HG02759 (cell line): Measurements from ENCODE around the gene SLC26A11.

Experiments
- ATAC-seq: cut with Tn5 transposase; IDR thresholded peaks from one replicate; pipeline ENCODE4 v1.9.1; 2021; ENCODE audit warnings: mild to moderate bottlenecking, moderate library complexity; ENCODE audit not compliant: unreplicated experiment

Gene SLC26A11

DNA sequence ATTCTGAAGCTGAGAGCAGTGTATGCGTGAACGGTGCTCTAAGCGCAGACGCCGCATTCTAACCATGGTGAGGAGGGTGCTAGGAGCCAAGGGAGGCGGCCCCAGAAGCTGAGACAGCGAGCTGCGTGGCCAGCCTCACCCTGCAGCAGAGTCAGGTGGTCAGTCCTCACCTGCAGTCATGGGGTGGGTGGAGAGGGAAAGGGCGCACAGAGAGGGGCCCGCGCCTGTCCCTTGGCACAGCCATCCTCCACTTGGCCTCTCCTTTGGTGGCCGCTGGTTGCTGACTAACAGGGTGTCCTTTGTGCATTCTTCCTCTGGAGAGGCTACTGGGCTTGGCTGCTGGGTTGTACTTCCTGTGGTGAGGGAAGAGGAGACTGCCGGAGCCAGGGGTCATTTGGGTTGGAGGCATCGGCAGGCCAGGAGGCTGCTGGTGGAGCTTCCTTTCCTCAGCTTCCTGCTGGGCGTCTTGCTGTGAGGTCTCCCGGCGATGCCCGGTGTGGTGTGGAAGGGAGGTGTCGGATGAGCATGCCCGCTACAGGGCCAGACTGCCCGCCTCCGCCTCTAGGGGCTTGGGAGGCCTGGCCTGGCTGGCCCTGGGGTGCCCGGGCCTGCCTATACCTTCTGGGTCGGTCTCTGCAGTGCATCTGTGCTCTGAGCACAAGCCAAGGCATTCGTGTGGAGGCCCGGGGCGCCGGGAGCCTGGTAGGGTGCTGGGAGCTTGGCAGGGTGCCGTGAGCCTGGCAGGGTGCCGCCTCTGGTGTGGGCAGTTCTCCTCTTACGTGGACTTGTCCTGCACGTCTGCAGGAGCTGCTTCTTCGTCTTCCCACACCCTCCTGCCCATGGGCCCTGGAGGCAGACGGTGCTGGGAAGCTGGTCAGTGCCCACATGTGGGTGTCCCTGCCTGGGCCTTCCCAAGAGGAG, 57.8 kb downstream of the SLC26A11 start:
- ATAC-seq, result no peak

DNA sequence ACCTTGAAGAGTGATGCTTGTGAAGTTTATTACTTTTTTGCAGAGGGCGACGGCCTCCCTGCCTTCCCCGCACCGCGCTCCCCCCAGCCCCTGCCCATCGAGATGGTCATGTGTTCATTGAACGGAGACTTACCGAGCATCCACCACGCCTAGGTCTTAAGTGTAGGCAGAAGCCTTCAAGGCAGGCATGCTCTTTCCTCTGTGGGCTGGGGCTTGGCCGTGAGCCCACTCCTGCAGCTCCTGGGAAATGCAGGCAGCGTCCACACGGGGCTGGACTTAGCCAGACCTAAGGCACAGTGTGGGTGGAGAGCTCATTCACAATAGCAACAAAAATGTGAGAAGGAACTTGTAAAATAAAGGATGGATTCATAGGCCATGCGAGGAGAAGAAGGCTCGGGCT, 59.7 kb downstream of the SLC26A11 start:
- ATAC-seq, result no peak

- no peak for ATAC-seq
Observed at GRCh38 chr17:80281516-80281915, 61.3 kb downstream of the SLC26A11 start.

DNA sequence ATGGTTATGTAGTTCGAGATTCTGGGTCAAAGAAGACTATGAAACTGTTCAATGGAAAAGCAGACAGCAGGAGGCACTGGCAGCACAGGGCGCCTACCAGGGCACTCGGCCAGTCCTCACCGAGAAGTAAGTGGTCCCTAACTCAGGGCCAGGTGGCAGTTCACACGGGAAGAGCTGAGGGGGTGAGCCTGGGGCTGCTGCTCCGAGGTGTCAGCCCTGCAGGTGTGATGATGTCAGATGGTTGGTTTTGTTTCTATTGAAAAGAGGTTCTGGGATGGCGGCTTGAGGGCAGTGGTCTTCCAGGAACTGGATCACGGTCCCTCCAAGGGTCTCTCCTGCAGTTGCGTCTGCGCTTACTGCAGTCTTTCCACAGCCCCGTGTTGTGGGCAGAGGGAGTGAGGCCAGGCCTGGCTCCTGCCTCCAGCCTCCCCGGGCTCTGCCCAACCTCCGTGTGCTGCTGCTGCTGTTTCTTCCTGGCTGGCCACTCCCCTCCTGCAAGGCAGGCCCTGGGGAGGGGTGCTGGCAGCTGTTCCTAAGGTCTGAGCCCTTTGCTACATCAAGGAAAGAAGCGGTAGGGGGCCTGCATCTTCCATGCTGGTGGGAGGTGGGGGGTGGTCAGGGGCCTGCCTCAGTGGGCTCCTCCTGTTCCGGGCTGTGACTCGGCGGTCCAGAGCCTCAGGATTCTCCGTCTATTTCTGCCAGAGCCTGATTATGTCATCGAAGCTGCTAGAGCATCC, 63.1 kb downstream of the SLC26A11 start:
- ATAC-seq, result no peak

GRCh38 chr17:80284631-80285030, 64.4 kb downstream of the SLC26A11 start:
- ATAC-seq, result no peak

DNA sequence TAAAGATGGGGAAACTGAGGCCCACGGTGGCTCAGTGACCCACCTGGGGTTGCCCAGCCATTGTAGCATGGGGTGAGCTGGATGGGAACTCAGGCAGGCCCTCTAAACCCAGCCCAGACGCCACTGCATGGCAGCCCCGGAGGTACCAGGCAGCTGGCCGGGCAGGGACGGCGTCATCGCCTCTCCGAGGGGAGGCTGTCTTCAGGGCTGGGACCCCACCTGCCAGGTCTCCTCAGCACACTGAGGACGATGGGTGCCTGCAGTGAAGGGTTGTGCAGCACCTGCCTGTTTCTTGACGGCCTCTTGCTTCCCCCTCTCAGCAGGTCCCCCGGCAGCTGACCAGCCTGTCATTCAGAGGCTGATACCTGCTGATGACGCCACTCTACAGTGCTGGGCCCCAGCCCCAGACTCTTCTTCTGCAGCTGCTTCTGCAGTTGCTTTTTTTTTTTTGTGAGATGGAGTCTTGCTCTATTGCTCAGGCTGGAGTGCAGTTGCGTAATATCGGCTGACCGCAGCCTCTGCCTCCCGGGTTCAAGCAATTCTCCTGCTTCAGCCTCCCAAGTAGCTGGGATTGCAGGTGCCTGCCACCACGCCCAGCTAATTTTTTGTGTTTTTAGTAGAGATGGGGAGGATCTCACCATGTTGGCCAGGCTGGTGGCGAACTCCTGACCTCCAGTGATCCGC, 65.2 kb downstream of the SLC26A11 start:
- no peak for ATAC-seq

DNA sequence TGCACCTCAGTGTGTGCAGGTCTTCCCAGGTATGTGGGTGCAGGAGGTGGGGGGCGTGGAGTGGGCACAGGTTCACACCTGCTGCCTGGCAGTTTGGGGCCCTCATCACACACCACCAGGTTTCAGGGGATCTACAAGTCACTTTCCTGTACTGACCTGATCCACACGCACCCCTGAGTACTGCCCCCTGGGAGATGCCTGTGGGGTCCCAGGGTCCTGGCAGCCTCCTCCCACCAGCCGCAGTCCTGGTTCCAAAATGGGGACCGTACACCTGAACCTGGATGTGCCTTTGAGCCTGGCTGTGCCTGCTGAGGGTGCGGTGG, 66.4 kb downstream of the SLC26A11 start:
- no peak for ATAC-seq

DNA sequence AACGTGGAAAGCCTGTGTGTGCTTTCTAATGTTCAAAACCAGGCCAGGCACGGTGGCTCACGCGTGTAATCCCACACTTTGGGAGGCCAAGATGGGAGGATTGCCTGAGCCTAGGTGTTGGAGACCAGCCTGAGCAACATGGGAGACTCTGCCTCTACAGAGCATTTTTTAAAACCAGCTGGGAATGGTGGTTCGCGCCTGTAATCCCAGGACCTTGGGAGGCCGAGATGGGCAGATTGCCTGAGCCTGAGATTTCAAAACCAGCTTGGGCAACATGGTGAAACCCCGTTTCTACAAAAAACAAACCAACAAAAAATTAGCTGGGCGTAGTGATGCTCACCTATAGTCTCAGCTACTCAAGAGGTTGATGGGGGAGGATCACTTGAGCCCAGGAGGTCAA, 66.8 kb downstream of the SLC26A11 start:
- no peak for ATAC-seq

DNA sequence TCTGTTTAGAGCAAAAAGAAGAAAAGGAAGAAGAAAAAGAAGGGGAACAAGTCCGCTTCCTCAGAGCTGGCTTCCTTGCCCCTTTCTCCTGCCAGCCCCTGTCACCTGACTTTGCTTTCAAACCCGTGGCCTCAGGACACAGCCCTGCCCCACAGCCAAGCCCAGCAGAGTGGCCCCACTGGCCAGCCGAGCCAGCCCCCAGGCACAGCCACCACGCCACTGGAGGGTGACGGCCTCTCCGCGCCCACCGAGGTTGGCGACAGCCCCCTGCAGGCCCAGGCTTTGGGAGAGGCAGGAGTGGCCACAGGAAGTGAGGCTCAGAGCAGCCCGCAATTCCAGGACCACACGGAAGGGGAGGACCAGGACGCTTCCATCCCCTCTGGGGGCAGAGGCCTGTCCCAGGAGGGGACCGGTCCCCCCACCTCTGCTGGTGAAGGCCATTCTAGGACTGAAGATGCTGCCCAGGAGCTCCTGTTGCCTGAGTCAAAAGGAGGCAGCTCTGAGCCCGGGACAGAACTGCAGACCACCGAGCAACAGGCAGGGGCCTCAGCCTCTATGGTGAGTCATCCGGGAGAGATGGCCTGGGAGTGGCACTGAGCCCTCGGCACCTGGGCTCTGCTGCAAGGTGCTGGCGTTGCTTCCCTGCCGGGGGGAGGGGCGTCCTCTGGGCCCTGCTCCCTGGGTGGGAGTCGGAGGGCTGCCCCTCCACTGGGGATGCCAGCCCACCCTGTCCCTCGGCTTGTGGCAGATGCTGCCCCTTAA, 67.8 kb downstream of the SLC26A11 start:
- no peak for ATAC-seq

GRCh38 chr17:80289616-80290015, 69.4 kb downstream of the SLC26A11 start:
- no peak for ATAC-seq

- no peak for ATAC-seq
Observed at GRCh38 chr17:80290156-80290555, 69.9 kb downstream of the SLC26A11 start.

GRCh38 chr17:80291260-80291659, 71.0 kb downstream of the SLC26A11 start:
- no peak for ATAC-seq

DNA sequence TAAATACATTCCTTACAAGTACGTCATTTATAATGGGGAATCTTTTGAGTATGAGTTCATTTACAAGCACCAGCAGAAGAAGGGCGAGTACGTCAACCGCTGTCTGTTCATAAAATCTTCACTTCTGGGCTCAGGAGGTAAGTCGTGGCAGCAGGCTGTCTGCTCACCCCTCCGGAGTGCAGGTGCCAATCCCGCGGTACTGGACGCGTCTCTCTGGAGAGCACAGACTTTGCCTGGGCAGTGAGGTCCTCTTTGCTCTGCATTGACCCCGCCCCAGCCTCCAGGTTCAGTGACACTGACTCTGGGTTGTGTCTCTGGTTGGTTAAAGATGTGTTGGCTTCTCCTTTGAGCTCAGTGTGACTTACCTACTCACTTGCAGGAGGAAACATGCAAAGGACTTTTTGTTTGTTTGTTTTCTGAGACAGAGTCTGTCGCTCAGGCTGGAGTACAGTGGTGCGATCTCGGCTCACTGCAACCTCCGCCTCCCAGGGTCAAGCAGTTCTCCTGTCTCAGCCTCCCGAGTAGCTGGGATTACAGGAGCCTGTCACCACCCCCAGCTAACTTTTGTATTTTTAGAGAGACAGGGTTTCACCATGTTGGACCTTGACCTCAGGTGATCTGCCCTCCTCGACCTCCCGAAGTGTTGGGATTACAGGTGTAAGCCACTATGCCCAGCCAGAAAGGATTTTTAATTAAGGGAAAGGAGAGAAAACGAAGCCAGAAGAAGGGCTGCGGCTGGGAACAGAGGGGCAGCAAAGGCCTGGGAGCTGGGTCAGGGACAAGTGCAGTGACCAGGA, 71.7 kb downstream of the SLC26A11 start:
- ATAC-seq, result no peak

DNA sequence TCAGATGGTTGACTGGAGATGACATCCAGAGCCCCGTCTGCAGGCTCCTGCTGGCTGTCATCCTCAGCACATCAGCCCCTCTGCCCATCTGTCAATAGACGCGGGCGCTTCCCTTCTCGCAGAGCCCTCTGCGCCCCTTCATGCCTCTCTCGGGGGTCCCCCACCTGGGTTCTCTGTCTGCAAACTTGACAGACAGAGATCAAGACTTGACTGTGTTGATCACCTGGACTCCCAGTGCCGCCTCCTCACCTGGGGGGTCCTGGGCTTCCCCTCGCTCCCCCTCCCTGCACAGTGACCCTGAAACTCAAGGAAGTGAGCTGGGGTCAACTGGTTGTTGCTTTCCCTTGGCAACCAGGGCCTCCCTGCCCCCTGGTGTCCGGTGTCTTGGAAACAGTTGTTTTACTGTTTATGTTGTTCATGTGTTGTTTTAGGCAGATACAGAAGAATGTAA, 72.3 kb downstream of the SLC26A11 start:
- ATAC-seq, result no peak

GRCh38 chr17:80294210-80294609, 74.0 kb downstream of the SLC26A11 start:
- no peak for ATAC-seq

- no peak for ATAC-seq
Observed at GRCh38 chr17:80294653-80295052, 74.4 kb downstream of the SLC26A11 start.

DNA sequence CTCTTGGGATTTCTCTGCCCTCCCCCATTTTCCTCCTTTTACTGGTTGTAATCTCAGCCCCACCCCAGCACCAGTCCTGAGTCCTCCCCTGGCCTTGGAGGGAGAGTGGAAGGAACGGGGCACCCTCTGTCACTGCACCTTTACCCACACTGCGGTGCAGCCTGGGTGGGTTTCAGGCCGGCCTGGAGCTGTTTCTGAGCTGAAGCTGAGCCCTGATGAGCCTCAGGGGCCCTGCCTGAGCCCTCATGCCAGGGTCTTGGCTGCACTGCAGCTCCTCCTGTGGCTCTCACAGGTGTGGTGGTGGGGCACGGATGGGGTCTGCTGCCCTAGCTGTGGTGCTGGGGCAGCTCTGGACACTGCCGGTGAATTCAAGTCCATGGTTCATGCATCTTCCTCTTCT, 74.9 kb downstream of the SLC26A11 start:
- ATAC-seq, result no peak

GRCh38 chr17:80295559-80295958, 75.3 kb downstream of the SLC26A11 start:
- ATAC-seq, result no peak

GRCh38 chr17:80296221-80296620, 76.0 kb downstream of the SLC26A11 start:
- no peak for ATAC-seq

DNA sequence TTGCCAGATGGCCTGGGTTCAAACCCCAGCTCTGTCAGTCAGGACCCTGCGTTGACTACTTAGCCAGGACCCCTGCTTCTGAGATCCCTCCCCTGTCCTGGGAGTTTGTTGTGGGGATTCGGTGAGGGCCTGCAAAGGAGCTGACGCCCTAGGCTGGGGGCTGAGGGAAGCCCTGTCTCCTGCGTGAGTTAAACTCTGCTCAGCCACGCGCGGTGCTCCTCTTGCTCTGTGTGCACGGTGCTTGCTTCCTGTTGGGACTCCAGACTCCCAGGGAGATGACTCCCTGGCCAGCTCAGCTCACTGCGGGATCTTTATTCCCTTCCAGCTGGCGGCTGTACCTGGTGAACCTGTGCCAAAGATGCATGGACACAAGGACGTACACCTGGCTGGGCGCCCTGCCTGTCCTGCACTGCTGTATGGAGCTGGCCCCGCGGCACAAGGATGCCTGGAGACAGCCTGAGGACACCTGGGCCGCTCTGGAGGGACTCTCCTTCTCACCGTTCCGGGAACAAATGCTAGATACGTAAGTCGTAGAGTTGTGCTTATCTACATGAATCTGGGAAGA, 77.9 kb downstream of the SLC26A11 start:
- ATAC-seq, result no peak
